ENCODE data around the gene CELF4.

CELF4 gene

DNA sequence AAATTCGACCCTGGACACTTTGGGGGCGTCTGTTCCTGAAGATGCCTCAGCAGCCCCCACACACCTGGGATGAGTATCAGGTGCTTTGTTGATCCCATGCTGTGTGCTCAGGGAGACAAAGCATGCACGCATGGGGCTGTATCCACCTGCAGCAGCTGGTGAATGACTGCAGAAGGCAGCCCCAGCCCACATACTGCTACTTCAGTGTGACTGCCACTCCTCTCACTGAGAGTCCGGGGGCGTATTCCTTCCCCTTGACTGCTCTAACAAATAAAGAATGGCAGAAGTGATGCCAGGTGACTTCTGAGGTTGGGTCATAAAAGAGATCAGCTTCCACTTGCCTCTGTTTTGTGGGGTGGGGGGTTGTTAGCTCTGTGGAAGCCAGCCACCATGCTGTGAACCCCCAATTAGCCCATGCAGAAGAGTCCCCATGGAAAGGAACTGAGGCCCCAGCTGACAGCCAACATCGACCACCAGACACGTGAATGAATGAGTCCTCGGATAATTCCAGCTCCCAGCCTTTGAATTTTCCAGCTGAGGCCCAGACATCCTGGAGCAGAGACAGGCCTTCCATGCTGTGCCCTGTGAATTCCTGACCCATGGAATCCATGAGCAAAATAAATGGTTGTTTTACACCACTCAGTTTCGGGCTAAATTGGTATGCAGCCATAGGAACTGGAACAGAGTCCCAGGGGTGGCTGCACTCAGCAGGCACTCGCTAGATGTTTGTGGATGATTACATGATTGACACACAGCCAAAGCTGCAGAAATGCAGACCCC, 289.3 kb downstream of the CELF4 start:
- Histone ChIP-seq H3K27me3 (ENCODE audit: insufficient read depth, low read length, poor library complexity) (no peaks in the 10 kb centered on the region), H3K79me2 (ENCODE audit: insufficient read depth, low read length) (no peaks in the 10 kb centered on the region), H3K4me3 (ENCODE audit: low read depth in 1 of 2, low read length in 2 of 2) (no peak overlapping the region), H3K4me1 (ENCODE audit: insufficient read depth, low read length) (no peaks in the 10 kb centered on the region), H2AFZ (ENCODE audit: low read depth, low read length) (no peak overlapping the region), H4K20me1 (ENCODE audit: insufficient read depth, low read length) (no peaks in the 10 kb centered on the region), H3K9me3 (ENCODE audit: insufficient read depth, low read length, severe bottlenecking) (peaks cover 6% of the 10 kb centered on the region), H3K4me2 (ENCODE audit: insufficient read depth, low read length) (no peak overlapping the region), H3K9ac (ENCODE audit: low read depth, low read length) (no peak overlapping the region), H3K36me3 (ENCODE audit: insufficient read depth, low read length) (no peaks in the 10 kb centered on the region), H3K27ac (ENCODE audit: low read length) (no peak overlapping the region)
- TF ChIP-seq, protein P1, sequence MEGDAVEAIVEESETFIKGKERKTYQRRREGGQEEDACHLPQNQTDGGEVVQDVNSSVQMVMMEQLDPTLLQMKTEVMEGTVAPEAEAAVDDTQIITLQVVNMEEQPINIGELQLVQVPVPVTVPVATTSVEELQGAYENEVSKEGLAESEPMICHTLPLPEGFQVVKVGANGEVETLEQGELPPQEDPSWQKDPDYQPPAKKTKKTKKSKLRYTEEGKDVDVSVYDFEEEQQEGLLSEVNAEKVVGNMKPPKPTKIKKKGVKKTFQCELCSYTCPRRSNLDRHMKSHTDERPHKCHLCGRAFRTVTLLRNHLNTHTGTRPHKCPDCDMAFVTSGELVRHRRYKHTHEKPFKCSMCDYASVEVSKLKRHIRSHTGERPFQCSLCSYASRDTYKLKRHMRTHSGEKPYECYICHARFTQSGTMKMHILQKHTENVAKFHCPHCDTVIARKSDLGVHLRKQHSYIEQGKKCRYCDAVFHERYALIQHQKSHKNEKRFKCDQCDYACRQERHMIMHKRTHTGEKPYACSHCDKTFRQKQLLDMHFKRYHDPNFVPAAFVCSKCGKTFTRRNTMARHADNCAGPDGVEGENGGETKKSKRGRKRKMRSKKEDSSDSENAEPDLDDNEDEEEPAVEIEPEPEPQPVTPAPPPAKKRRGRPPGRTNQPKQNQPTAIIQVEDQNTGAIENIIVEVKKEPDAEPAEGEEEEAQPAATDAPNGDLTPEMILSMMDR (IDR thresholded peaks at IDR 0.05; ENCODE audit: borderline replicate concordance, extremely low read depth, low read length, poor library complexity, severe bottlenecking), result no peak
- no peak for TF ChIP-seq EZH2 (IDR thresholded peaks at IDR 0.05; ENCODE audit: borderline replicate concordance, low read depth, low read length, severe bottlenecking)
- no peak for DNase-seq
- no peak for ATAC-seq (ENCODE audit: insufficient read depth, low read depth)

DNA sequence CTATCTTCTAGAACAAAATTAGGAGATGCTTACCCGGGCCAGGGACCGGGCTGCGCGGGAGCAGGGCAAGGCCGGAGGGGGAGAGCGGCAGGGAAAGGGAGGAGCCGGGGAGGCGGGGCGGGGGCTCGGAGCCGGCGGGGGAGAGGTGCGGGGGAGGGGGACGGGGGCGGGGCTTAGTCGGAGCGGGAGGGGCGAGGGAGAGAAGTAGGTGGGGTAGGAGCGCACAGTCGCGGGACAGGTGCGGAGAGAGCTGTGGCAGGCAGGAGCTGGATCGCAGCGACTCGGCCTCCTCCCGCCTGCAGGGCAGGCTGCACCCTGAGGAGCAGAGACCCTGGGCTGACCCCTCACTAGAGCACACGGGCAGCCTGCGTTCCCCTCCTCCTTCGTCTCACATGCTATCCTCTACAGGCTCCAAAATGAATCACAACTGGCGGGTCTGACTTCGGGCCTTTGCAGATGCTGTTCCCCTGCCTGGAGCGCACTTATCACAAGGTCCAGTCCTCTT, 290.3 kb downstream of the CELF4 start:
- Histone ChIP-seq H3K9ac (ENCODE audit: low read depth, low read length) (no peak overlapping the region), H3K4me3 (ENCODE audit: low read depth in 1 of 2, low read length in 2 of 2) (no peak overlapping the region)

DNA sequence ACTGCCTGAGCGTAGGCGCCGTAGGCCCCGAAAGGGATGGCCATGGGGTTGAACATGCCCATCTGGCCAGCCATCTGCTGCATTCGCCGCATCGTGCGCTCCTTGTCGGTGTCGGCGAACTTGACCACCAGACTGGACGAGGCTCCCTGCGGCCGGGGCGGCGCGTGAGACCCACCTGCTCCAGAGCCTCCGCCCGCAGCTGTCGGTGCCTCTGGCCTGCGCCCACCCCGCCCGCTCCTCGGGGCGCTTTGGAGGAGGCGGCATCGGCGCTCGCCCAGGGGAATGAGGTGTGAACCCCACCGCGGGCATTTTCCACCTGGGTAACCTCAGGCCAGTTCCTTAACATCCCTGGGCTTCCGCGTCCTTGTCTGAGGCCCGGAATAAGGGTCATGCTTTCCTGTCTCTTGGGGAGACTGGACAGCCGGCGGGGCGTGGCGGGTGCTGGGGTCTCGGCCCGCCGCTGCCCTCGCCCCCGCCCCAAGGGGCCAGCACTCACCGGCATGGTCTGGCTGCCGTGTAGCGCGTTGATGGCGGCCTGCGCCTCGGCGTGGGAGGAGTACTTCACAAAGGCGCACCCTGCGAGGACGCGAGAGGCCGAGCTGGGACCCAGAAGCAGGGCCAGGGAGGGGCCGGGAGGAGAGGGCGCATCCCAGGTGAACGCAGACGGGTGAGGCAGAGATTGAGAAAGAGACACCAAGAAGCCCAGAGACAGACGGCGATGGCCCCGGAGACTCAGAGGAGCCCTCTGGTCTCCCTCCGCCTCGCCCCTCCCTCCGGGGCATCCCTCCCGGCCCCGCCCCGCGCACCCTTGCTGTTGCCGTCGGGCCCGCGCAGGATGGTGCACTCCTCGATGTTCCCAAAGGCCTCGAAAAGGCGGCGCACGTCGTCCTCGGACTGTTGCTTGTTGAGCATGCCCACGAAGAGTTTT, 291.0 kb downstream of the CELF4 start:
- ATAC-seq (ENCODE audit: insufficient read depth, low read depth), result no peak
- no peak for TF ChIP-seq EZH2 (IDR thresholded peaks at IDR 0.05; ENCODE audit: borderline replicate concordance, low read depth, low read length, severe bottlenecking)
- TF ChIP-seq, protein P1 (IDR thresholded peaks at IDR 0.05; ENCODE audit: borderline replicate concordance, extremely low read depth, low read length, poor library complexity, severe bottlenecking), result no peak
- Histone ChIP-seq H3K4me3 (ENCODE audit: low read depth in 1 of 2, low read length in 2 of 2) (no peak overlapping the region), H3K27ac (ENCODE audit: low read length) (no peak overlapping the region), H2AFZ (ENCODE audit: low read depth, low read length) (no peak overlapping the region), H3K36me3 (ENCODE audit: insufficient read depth, low read length) (no peaks in the 10 kb centered on the region), H3K4me1 (ENCODE audit: insufficient read depth, low read length) (no peaks in the 10 kb centered on the region), H3K9me3 (ENCODE audit: insufficient read depth, low read length, severe bottlenecking) (peaks cover 6% of the 10 kb centered on the region), H3K79me2 (ENCODE audit: insufficient read depth, low read length) (no peaks in the 10 kb centered on the region), H4K20me1 (ENCODE audit: insufficient read depth, low read length) (peaks cover 4% of the 10 kb centered on the region; the same call in 1 of the 2 replicates), H3K9ac (ENCODE audit: low read depth, low read length) (no peak overlapping the region), H3K4me2 (ENCODE audit: insufficient read depth, low read length) (no peak overlapping the region), H3K27me3 (ENCODE audit: insufficient read depth, low read length, poor library complexity) (no peaks in the 10 kb centered on the region)
- DNase-seq, result no peak

More for the DNA sequence above, 290.3 kb downstream of the CELF4 start:
- H3K79me2 ChIP-seq (ENCODE audit: insufficient read depth, low read length), result no peaks in the 10 kb centered on the region
- H3K36me3 ChIP-seq (ENCODE audit: insufficient read depth, low read length), result no peaks in the 10 kb centered on the region
- H3K9me3 ChIP-seq (ENCODE audit: insufficient read depth, low read length, severe bottlenecking), result peaks cover 6% of the 10 kb centered on the region
- no peaks in the 10 kb centered on the region for H3K4me1 ChIP-seq (ENCODE audit: insufficient read depth, low read length)
- H3K4me2 ChIP-seq (ENCODE audit: insufficient read depth, low read length), result no peak overlapping the region
- H3K27ac ChIP-seq (ENCODE audit: low read length), result no peak overlapping the region
- no peaks in the 10 kb centered on the region for H4K20me1 ChIP-seq (ENCODE audit: insufficient read depth, low read length)
- no peaks in the 10 kb centered on the region for H3K27me3 ChIP-seq (ENCODE audit: insufficient read depth, low read length, poor library complexity)
- no peak for ATAC-seq (ENCODE audit: insufficient read depth, low read depth)
- no peak for DNase-seq
- no peak overlapping the region for H2AFZ ChIP-seq (ENCODE audit: low read depth, low read length)
- TF ChIP-seq, protein P1 (IDR thresholded peaks at IDR 0.05; ENCODE audit: borderline replicate concordance, extremely low read depth, low read length, poor library complexity, severe bottlenecking), result no peak
- no peak for TF ChIP-seq EZH2 (IDR thresholded peaks at IDR 0.05; ENCODE audit: borderline replicate concordance, low read depth, low read length, severe bottlenecking)

Data from DND-41 (cell line).